ENCODE results near the gene TMEM126A. TPM values are rescaled to one million over a fixed set of nuclear protein-coding genes. Genes with fewer than 3 reads are reported as not detected.

Gene TMEM126A
- total and polyA plus RNA-seq, 2 of the 8 experiments (the other 6 are each of a cell fraction or from before 2014, with no cell fraction given) = 33.7 to 58.7 TPM

GRCh38 chr11:85679576-85679975 lies 31.8 kb downstream of the TMEM126A start:
- Histone ChIP-seq H2BK15ac (ENCODE audit: low read length) (no peak overlapping the region), H3K27me3 (replicated peaks in 1 of 4; ENCODE audit: control insufficient read depth in 3 of 4, extremely low read depth in 1 of 4, insufficient read depth in 3 of 4, low read length in 3 of 4) (no peaks in the 10 kb centered on the region), H4K91ac (replicated peaks; ENCODE audit: insufficient read length, low read length) (no peak overlapping the region), H3K79me2 (ENCODE audit: control insufficient read depth in 1 of 2, insufficient read depth in 2 of 2, low read length in 2 of 2) (no peaks in the 10 kb centered on the region), H3K4ac (replicated peaks; ENCODE audit: insufficient read length, low read depth, low read length) (no peak overlapping the region), H2BK12ac (ENCODE audit: low read depth, low read length) (no peak overlapping the region), H2BK20ac (ENCODE audit: low read length) (no peak overlapping the region), H3K23me2 (ENCODE audit: low read depth, low read length) (peaks cover 2% of the 10 kb centered on the region; the same call in 1 of the 2 replicates), H3K4me1 (replicated peaks in 1 of 4; ENCODE audit: control insufficient read depth in 3 of 4, insufficient read depth in 4 of 4, low read length in 3 of 4) (no peaks in the 10 kb centered on the region; a peak in 2 of 7 replicates), H2BK120ac (replicated peaks; ENCODE audit: low read depth, low read length) (no peak overlapping the region), H4K5ac (ENCODE audit: insufficient read length, low read depth, low read length) (no peak overlapping the region), H3K56ac (replicated peaks; ENCODE audit: insufficient read length, low read depth, low read length) (no peak overlapping the region), H4K20me1 (replicated peaks in 1 of 2; ENCODE audit: control insufficient read depth in 1 of 2, insufficient read depth in 2 of 2, low read length in 2 of 2) (no peaks in the 10 kb centered on the region), H3K23ac (ENCODE audit: insufficient read length) (no peak overlapping the region), H3K79me1 (ENCODE audit: low read depth, low read length) (no peaks in the 10 kb centered on the region), H2BK5ac (ENCODE audit: low read depth, low read length) (no peak overlapping the region), H3K9me3 (ENCODE audit: insufficient read depth in 2 of 2, low read depth in 1 of 2, low read length in 1 of 2) (no peaks in the 10 kb centered on the region), H3K4me3 (ENCODE audit: extremely low read depth in 1 of 4, insufficient read depth in 2 of 4, low read depth in 3 of 4, low read length in 4 of 4) (no peak overlapping the region), H3K14ac (ENCODE audit: insufficient read length) (no peak overlapping the region), H3K18ac (ENCODE audit: extremely low read depth, low read length) (no peak overlapping the region), H2AK5ac (ENCODE audit: low read depth, low read length) (no peak overlapping the region), H3K27ac (ENCODE audit: low read depth, low read length) (no peak overlapping the region), H3K9ac (replicated peaks in 1 of 4; ENCODE audit: extremely low read depth in 1 of 4, low read depth in 3 of 4, low read length in 3 of 4) (no peak overlapping the region), H3K4me2 (ENCODE audit: insufficient read depth in 1 of 2, low read depth in 2 of 2, low read length in 2 of 2) (no peak overlapping the region), H2AFZ (ENCODE audit: low read length) (no peak overlapping the region), H3K36me3 (ENCODE audit: control insufficient read depth in 2 of 4, insufficient read depth in 4 of 4, low read length in 3 of 4) (no peaks in the 10 kb centered on the region), H4K8ac (ENCODE audit: extremely low read depth, insufficient read depth, low read length) (no peak overlapping the region)
- WGBS, 2 experiments (ENCODE audit: extremely low coverage in 1 of 2, insufficient coverage in 1 of 2, insufficient read length in 1 of 2, insufficient replicate concordance in 2 of 2, low coverage in 1 of 2, low lambda C conversion rate in 2 of 2, missing lambda C conversion rate in 1 of 2) = 92% methylated on average over 4 of the region's 4 CpGs; no CpG with 5 or more reads in 1 of the 2 experiments
- ChIA-PET POLR2A (ENCODE audit: partially characterized antibody) (interaction anchor here (1.9 kb wide), 1 partner anchor 15 kb away, joined by 8 read pairs; the partner anchor contains the start of gene CREBZF), CTCF (ENCODE audit: partially characterized antibody) (interaction anchor here (0.6 to 2.1 kb wide), 7 partner anchors 14 to 327 kb away, joined by 3 to 7 read pairs (median 3); partner anchors contain the start of gene CCDC83)
- TF ChIP-seq HDAC6 (IDR thresholded peaks at IDR 0.05; ENCODE audit: low read depth, low read length) (no peak), CREB1 (IDR thresholded peaks at IDR 0.05) (no peak)
- DNase-seq (ENCODE audit: low read depth in 1 of 2, low spot score in 2 of 2) (no peak), FAIRE-seq (no peak)
